GM23248 (cell line): Measurements from ENCODE around the gene SNAP91. TPM values are rescaled to one million over a fixed set of nuclear protein-coding genes. Genes with fewer than 3 reads are reported as not detected.
"Not testable (repeated sequence)": the region's sequence is repeated elsewhere in the genome, so short reads cannot be mapped to it uniquely, and the experiment has no call there.

Experiments used
- DNase-seq: peaks from one replicate; pipeline ENCODE4 v3.0.0-alpha.2; 2015
- H2AFZ ChIP-seq: fragments of 200-600 bp; sonication (generic); 2 replicates; pipeline ENCODE4 v1.6.1; 2016; ENCODE audit warnings: antibody characterized with exemption
- H3F3A ChIP-seq: fragments of 200-600 bp; sonication (generic); 2 replicates; pipeline ENCODE4 v1.6.1; 2016; ENCODE audit warnings: mild to moderate bottlenecking, antibody characterized with exemption, mixed run types; ENCODE audit not compliant: insufficient read depth
- H3K27ac ChIP-seq: fragments of 200-600 bp; sonication (generic); 2 replicates; pipeline ENCODE4 v1.5.1; 2016; ENCODE audit warnings: mild to moderate bottlenecking
- H3K27me3 ChIP-seq: fragments of 200-600 bp; sonication (generic); replicated peaks from 2 replicates; pipeline ENCODE4 v1.6.1; 2016; ENCODE audit warnings: mild to moderate bottlenecking; ENCODE audit not compliant: insufficient read depth
- H3K36me3 ChIP-seq: fragments of 200-600 bp; sonication (generic); 2 replicates; pipeline ENCODE4 v1.6.1; 2016; ENCODE audit warnings: low read depth, mild to moderate bottlenecking
- H3K4me1 ChIP-seq: fragments of 200-600 bp; sonication (generic); 2 replicates; pipeline ENCODE4 v1.6.1; 2016; ENCODE audit warnings: mild to moderate bottlenecking; ENCODE audit not compliant: insufficient read depth
- H3K4me2 ChIP-seq: fragments of 200-600 bp; sonication (generic); one replicate; pipeline ENCODE4 v1.6.1; 2016; ENCODE audit warnings: mild to moderate bottlenecking; ENCODE audit not compliant: unreplicated experiment
- H3K4me3 ChIP-seq: fragments of 200-600 bp; sonication (generic); 2 replicates; pipeline ENCODE4 v1.5.1; 2016; ENCODE audit warnings: mild to moderate bottlenecking
- H3K79me2 ChIP-seq: fragments of 200-600 bp; sonication (generic); 2 replicates; pipeline ENCODE4 v1.6.1; 2016; ENCODE audit warnings: mild to moderate bottlenecking; ENCODE audit not compliant: insufficient read depth
- H3K9ac ChIP-seq: fragments of 200-600 bp; sonication (generic); 2 replicates; pipeline ENCODE4 v1.6.1; 2016; ENCODE audit warnings: mild to moderate bottlenecking
- H3K9me2 ChIP-seq: fragments of 200-600 bp; sonication (generic); 2 replicates; pipeline ENCODE4 v1.6.1; 2016; ENCODE audit warnings: mixed run types, mild to moderate bottlenecking, moderate library complexity; ENCODE audit not compliant: insufficient read depth
- H3K9me3 ChIP-seq: fragments of 200-600 bp; sonication (generic); one replicate; pipeline ENCODE4 v1.6.1; 2017; ENCODE audit warnings: low read depth
- H4K20me1 ChIP-seq: fragments of 200-600 bp; sonication (generic); 2 replicates; pipeline ENCODE4 v1.6.0; 2016; ENCODE audit not compliant: insufficient read depth
- EZH2 ChIP-seq: fragments of 200-600 bp; sonication (generic); IDR thresholded peaks from 2 replicates; pipeline ENCODE4 v1.6.1; 2018; ENCODE audit warnings: antibody characterized with exemption, mild to moderate bottlenecking; ENCODE audit not compliant: insufficient read depth, poor library complexity, severe bottlenecking
- EZH2phosphoT487 ChIP-seq: fragments of 200-600 bp; sonication (generic); IDR thresholded peaks from 2 replicates; pipeline ENCODE4 v1.6.1; 2018; ENCODE audit warnings: antibody characterized with exemption, moderate library complexity, mild to moderate bottlenecking, low read depth; ENCODE audit not compliant: insufficient read depth
- WGBS, 2 experiments: methylation state at CpG; one replicate each; pipeline ENCODE4 v1.1.6; 2015 to 2017; ENCODE audit warnings: low lambda C conversion rate in 2 of 2, low coverage in 1 of 2; ENCODE audit errors: missing lambda C conversion rate in 2 of 2; 5-methylcytosine and 5-hydroxymethylcytosine counted together
- in situ Hi-C: fragments of 300-500 bp; cut with MboI; formaldehyde crosslinking; loops from 2 replicates; pipeline ENCODE4 v1.15.0; 2020
- polyA plus RNA-seq: library from polyadenylated mRNA; unstranded; fragments of >200 nt; fragmentation: Nextera tagmentation; extraction: Ambion mirVana; gene quantifications from 2 replicates; pipeline ENCODE4 v1.2.1, GENCODE V29; 2016
- total RNA-seq: library from RNA; depleted of rRNA; stranded (reverse); fragments of >200 nt; shearing (Covaris generic); gene quantifications from 2 replicates; pipeline ENCODE4 v1.2.3, GENCODE V29; 2014

The SNAP91 gene
- total and polyA plus RNA-seq, 2 experiments from 2014 or later = not detected

GRCh38 chr6:83578057-83578456 lies 130.8 kb downstream of the SNAP91 start:
- Histone ChIP-seq H3K79me2 (no peaks in the 10 kb centered on the region), H3K36me3 (no peaks in the 10 kb centered on the region), H4K20me1 (no peaks in the 10 kb centered on the region), H3K9ac (no peak overlapping the region), H3K27me3 (no peaks in the 10 kb centered on the region), H3F3A (no peaks in the 10 kb centered on the region), H3K27ac (no peak overlapping the region), H3K4me3 (no peak overlapping the region), H3K9me2 (no peaks in the 10 kb centered on the region), H2AFZ (no peak overlapping the region), H3K4me2 (no peak overlapping the region), H3K9me3 (no peaks in the 10 kb centered on the region), H3K4me1 (0 out of 2 replicates have a peak, but pooled peaks cover 6% of the 10 kb centered on the region)
- no peak for TF ChIP-seq EZH2phosphoT487
- whole genome bisulfite sequencing, 2 experiments = 95 to 100% methylated on average over 1 of the region's 1 CpG
- in situ Hi-C loops = no loop called here
- no peak for DNase-seq

GRCh38 chr6:83574783-83575182 lies 134.1 kb downstream of the SNAP91 start:
- DNase-seq = no peak
- no peak overlapping the region for H3K4me2 ChIP-seq
- TF ChIP-seq EZH2phosphoT487 = no peak
- no peak for TF ChIP-seq EZH2
- H3K36me3 ChIP-seq = no peaks in the 10 kb centered on the region
- H3F3A ChIP-seq = no peaks in the 10 kb centered on the region
- no peaks in the 10 kb centered on the region for H4K20me1 ChIP-seq
- no peaks in the 10 kb centered on the region for H3K27me3 ChIP-seq
- H3K4me3 ChIP-seq = no peak overlapping the region
- H3K79me2 ChIP-seq = no peaks in the 10 kb centered on the region
- H2AFZ ChIP-seq = no peak overlapping the region
- no peak overlapping the region for H3K27ac ChIP-seq
- 61 to 64% methylated on average over 6 of the region's 6 CpGs for WGBS, 2 experiments
- in situ Hi-C loops = no loop called here
- H3K9ac ChIP-seq = no peak overlapping the region
- H3K9me2 ChIP-seq = no peaks in the 10 kb centered on the region
- no peaks in the 10 kb centered on the region for H3K9me3 ChIP-seq
- H3K4me1 ChIP-seq = 0 out of 2 replicates have a peak, but pooled peaks cover 2% of the 10 kb centered on the region

GRCh38 chr6:83571663-83572185 lies 137.2 kb downstream of the SNAP91 start:
- H3K27me3 ChIP-seq, DNase-seq, H3K9me3 ChIP-seq, H2AFZ ChIP-seq, H4K20me1 ChIP-seq, H3K4me3 ChIP-seq, in situ Hi-C loops, H3K79me2 ChIP-seq, H3K4me1 ChIP-seq, H3K9me2 ChIP-seq, H3F3A ChIP-seq, H3K9ac ChIP-seq, H3K27ac ChIP-seq, H3K4me2 ChIP-seq, H3K36me3 ChIP-seq: not testable (repeated sequence)
- 55 to 64% methylated on average over 4 of the region's 4 CpGs for WGBS, 2 experiments

DNA sequence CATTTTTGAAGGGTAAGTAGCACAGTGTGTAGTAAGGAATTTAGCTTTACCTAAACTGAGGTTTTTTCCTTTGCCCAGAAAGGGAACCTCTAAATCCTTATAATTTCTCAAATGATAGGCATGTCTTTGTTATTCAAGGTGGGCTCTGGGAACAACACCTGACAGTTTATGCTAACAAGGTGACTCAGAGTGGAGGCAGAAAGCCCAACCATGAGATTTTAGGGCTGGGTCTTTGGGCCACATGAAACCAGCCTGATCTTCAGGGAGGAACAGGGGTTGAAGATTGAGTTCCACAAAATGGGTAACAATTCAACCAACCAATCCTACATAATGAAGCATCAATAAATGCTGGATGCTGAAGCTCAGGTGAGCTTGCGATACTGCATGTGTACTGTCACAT lies 149.9 kb downstream of the SNAP91 start:
- Histone ChIP-seq H3K4me2 (no peak overlapping the region), H3K9me2 (no peaks in the 10 kb centered on the region), H3K4me1 (no peaks in the 10 kb centered on the region), H3F3A (no peaks in the 10 kb centered on the region), H3K9me3 (no peaks in the 10 kb centered on the region), H4K20me1 (no peaks in the 10 kb centered on the region), H3K27ac (no peak overlapping the region), H2AFZ (no peak overlapping the region), H3K9ac (no peak overlapping the region), H3K36me3 (no peaks in the 10 kb centered on the region), H3K79me2 (no peaks in the 10 kb centered on the region), H3K4me3 (no peak overlapping the region), H3K27me3 (no peaks in the 10 kb centered on the region)
- in situ Hi-C loops = no loop called here
- DNase-seq = no peak
- TF ChIP-seq EZH2phosphoT487 = no peak
- 56 to 80% methylated on average over 1 of the region's 1 CpG for WGBS, 2 experiments

DNA sequence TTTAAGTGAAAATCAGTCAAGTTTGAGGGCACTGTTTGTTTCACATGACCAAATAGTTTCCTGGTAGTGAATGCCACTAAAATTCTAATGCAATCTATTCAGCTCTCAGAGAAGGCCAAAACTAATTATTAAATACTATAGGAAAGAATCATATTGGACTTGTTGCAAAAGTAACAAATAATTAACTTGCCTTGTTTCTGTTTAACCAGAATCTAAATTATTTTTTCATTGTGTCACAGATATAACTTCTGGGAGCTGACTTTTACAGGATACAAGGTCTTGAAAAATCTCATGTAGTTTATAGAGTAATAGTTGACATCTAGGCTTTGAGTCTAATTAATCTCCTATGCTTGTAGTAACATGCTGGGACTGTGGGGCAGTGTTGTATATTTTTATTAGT lies 152.0 kb downstream of the SNAP91 start:
- in situ Hi-C loops = no loop called here
- no peak overlapping the region for H3K4me2 ChIP-seq
- H3K4me3 ChIP-seq = no peak overlapping the region
- TF ChIP-seq EZH2phosphoT487 (no peak), EZH2 (no peak)
- no peak overlapping the region for H2AFZ ChIP-seq
- H3K79me2 ChIP-seq = no peaks in the 10 kb centered on the region
- no peaks in the 10 kb centered on the region for H3F3A ChIP-seq
- no peak overlapping the region for H3K9ac ChIP-seq
- H3K4me1 ChIP-seq = no peaks in the 10 kb centered on the region
- no peaks in the 10 kb centered on the region for H3K36me3 ChIP-seq
- H3K9me3 ChIP-seq = no peaks in the 10 kb centered on the region
- H3K27me3 ChIP-seq = no peaks in the 10 kb centered on the region
- no peaks in the 10 kb centered on the region for H4K20me1 ChIP-seq
- H3K27ac ChIP-seq = no peak overlapping the region
- DNase-seq = no peak
- H3K9me2 ChIP-seq = no peaks in the 10 kb centered on the region

DNA sequence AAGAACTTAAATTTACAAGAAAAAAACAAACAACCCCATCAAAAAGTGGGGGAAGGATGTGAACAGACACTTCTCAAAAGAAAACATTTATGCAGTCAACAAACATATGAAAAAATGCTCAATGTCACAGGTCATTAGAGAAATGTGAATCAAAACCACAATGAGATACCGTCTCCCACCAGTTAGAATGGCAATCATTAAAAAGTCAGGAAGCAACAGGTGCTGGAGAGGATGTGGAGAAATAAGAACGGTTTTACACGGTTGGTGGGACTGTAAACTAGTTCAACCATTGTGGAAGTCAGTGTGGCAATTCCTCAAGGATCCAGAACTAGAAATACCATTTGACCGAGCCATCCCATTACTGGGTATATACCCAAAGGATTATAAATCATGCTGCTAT lies 157.2 kb downstream of the SNAP91 start:
- H3K9ac ChIP-seq, DNase-seq, H3F3A ChIP-seq, H3K36me3 ChIP-seq, H3K4me3 ChIP-seq, H3K4me1 ChIP-seq, H3K27ac ChIP-seq, in situ Hi-C loops, H4K20me1 ChIP-seq, H3K9me3 ChIP-seq, H2AFZ ChIP-seq, H3K79me2 ChIP-seq, H3K9me2 ChIP-seq, H3K27me3 ChIP-seq, H3K4me2 ChIP-seq: not testable (repeated sequence)
- 58 to 61% methylated on average over 4 of the region's 4 CpGs for WGBS, 2 experiments

- H3K9me3 ChIP-seq, H3K4me1 ChIP-seq, H3K27me3 ChIP-seq, DNase-seq, H3K79me2 ChIP-seq, in situ Hi-C loops, H2AFZ ChIP-seq, H3K9me2 ChIP-seq, H3K4me2 ChIP-seq, H4K20me1 ChIP-seq, H3K4me3 ChIP-seq, H3K27ac ChIP-seq, H3F3A ChIP-seq, H3K9ac ChIP-seq, H3K36me3 ChIP-seq: not testable (repeated sequence)
- 37 to 45% methylated on average over 5 of the region's 5 CpGs for WGBS, 2 experiments
Measured at GRCh38 chr6:83550482-83550881, 158.4 kb downstream of the SNAP91 start.
